NK-92 treated with Interleukin-12 subunit alpha and Interleukin-12 subunit beta, amount 100 ng/mL, for 24 hours (cell line): ENCODE results near the gene ZBED5.
"Not testable (repeated sequence)": the region's sequence is repeated elsewhere in the genome, so short reads cannot be mapped to it uniquely, and the experiment has no call there.

Experiments used
- DNase-seq: peaks from one replicate; lab custom pipeline; 2025; lab: John Stamatoyannopoulos, UW

ZBED5 gene

GRCh38 chr11:10838083-10838482 is 19.8 kb downstream of the ZBED5 start:
- DNase-seq, result no peak

GRCh38 chr11:10836884-10837283 is 21.0 kb downstream of the ZBED5 start:
- DNase-seq, result not testable (repeated sequence)

GRCh38 chr11:10829139-10829538 is 28.7 kb downstream of the ZBED5 start:
- DNase-seq, result no peak

DNA sequence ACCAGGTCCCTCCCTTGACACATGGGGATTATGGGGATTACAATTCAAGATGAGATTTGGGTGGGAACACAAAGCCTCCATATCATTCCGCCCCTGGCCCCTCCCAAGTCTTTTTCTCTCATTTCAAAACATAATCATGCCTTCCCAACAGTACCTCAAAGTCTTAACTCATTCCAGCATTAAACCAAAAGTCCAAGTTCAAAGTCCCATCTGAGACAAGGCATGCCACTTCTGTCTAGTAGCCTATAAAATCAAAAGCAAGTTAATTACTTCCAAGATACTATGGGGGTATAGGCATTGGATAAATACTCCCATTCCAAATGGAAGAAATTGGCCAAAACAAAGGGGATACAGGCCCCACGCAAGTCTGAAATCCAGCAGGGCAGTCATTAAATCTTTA is 29.5 kb downstream of the ZBED5 start:
- no peak for DNase-seq

- no peak for DNase-seq
Observed at GRCh38 chr11:10824888-10825287, 33.0 kb downstream of the ZBED5 start.

GRCh38 chr11:10823152-10823579 is 34.7 kb downstream of the ZBED5 start:
- DNase-seq, result no peak

DNA sequence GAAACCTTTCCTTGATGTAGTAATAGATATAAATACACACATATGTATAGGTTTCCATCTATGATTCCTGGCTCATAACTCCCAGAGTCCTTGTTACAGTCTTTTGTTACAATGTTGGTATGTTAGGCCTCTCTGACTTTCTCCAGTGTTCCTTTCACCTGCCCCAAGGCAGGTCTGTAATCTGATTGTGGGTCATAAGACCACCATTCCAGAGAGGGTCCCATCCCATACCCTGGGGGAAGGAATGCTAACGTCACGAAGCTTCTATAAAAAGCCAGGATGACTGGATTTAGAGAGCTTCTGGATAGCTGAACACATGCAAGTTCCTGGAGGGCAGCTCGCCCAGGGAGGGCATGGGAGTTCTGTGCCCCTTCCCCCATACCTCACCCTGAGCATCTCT is 35.4 kb downstream of the ZBED5 start:
- DNase-seq, result not testable (repeated sequence)

- DNase-seq, result no peak
Observed at GRCh38 chr11:10818594-10818993, 39.3 kb downstream of the ZBED5 start.

- no peak for DNase-seq
Observed at GRCh38 chr11:10813945-10814344, 43.9 kb downstream of the ZBED5 start.

- DNase-seq, result no peak
Observed at GRCh38 chr11:10809373-10810160, 48.3 kb downstream of the ZBED5 start.

DNA sequence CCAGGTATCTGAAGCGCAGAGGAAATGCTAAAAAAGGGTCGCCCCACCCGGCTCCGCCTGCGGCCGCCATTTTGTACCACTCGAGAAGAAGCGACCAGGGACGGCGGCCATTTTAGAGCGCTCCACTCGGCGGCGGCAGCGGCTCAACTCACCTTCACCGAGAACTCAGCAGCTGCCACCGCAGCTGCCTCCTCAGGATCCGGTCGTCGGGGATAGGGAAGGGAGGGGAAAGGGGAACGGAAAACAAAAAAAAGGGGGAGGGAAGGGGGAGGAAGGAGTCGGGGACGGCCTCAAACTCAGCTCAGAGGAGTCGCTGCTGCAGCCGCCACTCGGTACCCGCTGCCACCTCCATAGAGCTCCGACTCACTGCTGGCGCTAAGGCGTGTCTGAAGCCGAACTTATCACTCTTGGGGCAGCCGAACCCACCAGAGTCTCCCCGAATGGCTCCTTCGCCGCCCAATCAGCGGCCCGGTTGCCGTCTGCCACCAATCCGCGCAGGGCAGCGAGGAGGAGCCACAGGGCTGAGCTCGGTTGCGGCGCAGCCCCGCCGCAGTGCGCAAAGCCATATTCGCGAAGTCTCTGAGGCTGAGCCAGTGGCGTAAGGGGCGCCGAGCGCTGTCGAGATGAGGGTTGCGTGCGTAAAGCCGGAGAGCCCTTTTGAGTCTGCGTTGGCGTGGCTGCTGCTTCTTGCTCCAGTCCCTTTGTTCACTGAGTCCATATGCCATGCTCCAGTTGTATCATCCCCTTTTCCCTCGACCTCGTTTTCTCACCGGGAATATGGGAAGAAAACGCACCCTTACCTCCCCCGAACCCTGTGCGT is 49.1 kb downstream of the ZBED5 start, which contains the start of gene EIF4G2:
EIF4G2 (minus strand) TSS at position 374 of the 820 bp plus-strand sequence.
- DNase-seq, result peak; percentile 97

DNA sequence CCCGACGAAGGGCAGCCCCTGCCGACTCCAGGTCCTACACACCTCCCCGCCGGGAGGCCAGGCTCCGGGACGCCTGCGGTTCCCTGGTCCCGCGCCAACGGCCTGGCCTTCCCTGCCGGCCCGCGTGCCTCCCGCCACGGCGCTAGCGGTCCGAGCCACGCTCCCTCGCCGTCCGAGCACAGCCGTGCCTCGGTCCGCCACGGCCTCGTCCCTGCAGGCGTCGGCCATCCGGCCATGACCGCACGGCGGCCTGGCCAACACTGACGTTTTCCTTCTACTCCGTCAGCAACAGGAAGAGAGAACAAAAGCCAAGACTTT is 49.7 kb downstream of the ZBED5 start:
- DNase-seq, result no peak

DNA sequence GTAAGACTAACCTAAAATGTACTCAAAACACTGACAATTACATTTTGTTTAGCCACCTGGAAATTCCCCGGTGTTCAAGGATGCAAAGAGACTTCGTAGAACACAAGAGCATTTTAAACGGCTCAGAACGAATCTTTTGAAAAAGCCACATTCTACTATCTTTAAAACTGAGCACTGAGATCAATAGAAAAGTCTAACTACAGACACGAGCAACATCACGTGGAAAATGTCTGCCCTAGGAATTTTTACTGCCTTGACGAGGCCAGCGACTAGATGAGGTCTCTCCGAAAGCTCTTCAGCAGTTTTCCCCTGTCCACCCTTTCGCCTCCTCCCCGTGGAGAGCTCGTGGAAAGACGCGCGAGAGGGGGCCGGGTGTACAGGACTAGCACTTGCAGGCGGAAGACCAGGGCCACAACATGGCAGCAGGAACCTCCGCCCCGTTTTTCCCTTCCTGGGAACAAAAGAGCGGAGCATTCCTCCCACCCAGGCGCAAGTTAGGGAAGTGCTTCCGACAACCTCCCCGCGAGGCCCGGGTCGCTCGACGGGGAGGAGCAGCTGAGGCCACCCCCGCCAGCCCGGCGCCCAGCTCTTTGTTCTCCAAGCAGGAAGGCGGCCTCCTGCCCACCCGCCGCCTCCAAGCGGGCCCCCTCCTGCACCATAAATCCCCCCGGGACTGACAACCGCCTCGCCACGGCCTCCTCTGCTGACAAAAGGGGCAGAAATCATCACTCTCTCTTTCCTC is 50.2 kb downstream of the ZBED5 start:
- peak; percentile 42 for DNase-seq

DNA sequence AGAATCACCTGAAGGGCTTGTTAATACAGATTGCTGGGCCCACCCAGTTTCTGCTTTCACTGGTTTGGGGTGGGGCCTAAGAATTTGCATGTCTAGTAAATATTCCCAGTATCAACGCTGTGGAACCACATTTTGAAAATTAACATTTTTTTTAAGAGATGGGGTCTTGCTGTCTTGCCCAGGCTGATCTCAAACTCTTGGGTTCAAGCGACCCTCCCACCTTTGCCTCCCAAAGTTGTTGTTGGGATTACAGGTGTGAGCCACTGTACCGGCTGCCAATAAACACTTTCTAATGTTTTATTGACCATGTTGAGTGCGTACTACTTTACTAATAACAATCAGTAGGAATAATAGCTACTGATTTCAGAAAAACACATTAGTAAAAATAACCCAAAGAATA is 51.6 kb downstream of the ZBED5 start:
- no peak for DNase-seq

- no peak for DNase-seq
Observed at GRCh38 chr11:10805741-10806140, 52.1 kb downstream of the ZBED5 start.

DNA sequence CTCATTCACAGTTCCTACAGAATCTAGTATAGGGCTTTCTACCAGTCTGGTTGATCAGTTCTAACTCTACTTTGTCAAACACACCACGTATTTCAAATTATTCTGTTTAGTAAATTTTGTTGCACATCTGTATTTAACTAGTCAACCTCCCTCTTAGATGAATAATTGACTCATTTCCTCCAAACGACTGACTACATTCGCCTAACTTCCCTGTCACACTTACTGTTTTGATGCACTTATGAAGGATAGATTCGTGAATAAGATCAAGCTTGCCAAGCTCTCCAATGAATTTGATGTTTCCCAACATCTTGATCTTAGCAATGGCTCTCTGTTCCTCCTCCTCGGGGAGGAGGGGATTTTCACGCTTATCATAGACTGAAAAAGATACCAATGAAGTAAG is 54.2 kb downstream of the ZBED5 start:
- DNase-seq, result no peak
